H9 (cell line): ENCODE data around the gene ABCA7. TPM values are rescaled to one million over a fixed set of nuclear protein-coding genes. Genes with fewer than 3 reads are reported as not detected.

Source experiments
- DNase-seq: peaks from one replicate; pipeline ENCODE4 v3.0.0-alpha.2; 2017
- H2AFZ ChIP-seq: one replicate; pipeline ENCODE4 v1.6.1; 2013; ENCODE audit warnings: mild to moderate bottlenecking, low read length, control low read depth, moderate library complexity
- H2AK5ac ChIP-seq: 2 replicates; pipeline ENCODE4 v1.6.1; 2013; ENCODE audit warnings: low read length, control low read depth, mixed read lengths; ENCODE audit not compliant: insufficient read length
- H2BK120ac ChIP-seq: one replicate; pipeline ENCODE4 v1.6.1; 2013; ENCODE audit warnings: low read depth, mild to moderate bottlenecking, low read length, control low read depth, inconsistent platforms; ENCODE audit not compliant: poor library complexity, severe bottlenecking
- H2BK12ac ChIP-seq: 2 replicates; pipeline ENCODE4 v1.6.1; 2013; ENCODE audit warnings: low read length, control low read depth, mixed read lengths, low read depth; ENCODE audit not compliant: insufficient read length
- H2BK15ac ChIP-seq: 2 replicates; pipeline ENCODE4 v1.6.1; 2013; ENCODE audit warnings: low read depth, low read length, control low read depth
- H2BK20ac ChIP-seq: one replicate; pipeline ENCODE4 v1.6.1; 2013; ENCODE audit warnings: low read depth, mild to moderate bottlenecking, low read length, control low read depth, inconsistent platforms; ENCODE audit not compliant: poor library complexity, severe bottlenecking
- H2BK5ac ChIP-seq: 2 replicates; pipeline ENCODE4 v1.6.1; 2013; ENCODE audit warnings: low read length, control low read depth, mixed read lengths; ENCODE audit not compliant: insufficient read length
- H3K14ac ChIP-seq: 2 replicates; pipeline ENCODE4 v1.6.1; 2013; ENCODE audit warnings: low read length, control low read depth; ENCODE audit not compliant: insufficient read depth
- H3K18ac ChIP-seq: 2 replicates; pipeline ENCODE4 v1.6.1; 2013; ENCODE audit warnings: low read depth, mild to moderate bottlenecking, mixed read lengths, low read length, control low read depth; ENCODE audit not compliant: insufficient read length
- H3K23ac ChIP-seq: 2 replicates; pipeline ENCODE4 v1.6.1; 2013; ENCODE audit warnings: low read length, control low read depth, mixed read lengths, low read depth; ENCODE audit not compliant: insufficient read length
- H3K23me2 ChIP-seq: 2 replicates; pipeline ENCODE4 v1.6.1; 2013; ENCODE audit warnings: low read depth, mild to moderate bottlenecking, mixed read lengths, low read length, control low read depth; ENCODE audit not compliant: insufficient read length, poor library complexity, severe bottlenecking
- H3K27ac ChIP-seq: 2 replicates; pipeline ENCODE4 v1.5.1; 2013; ENCODE audit warnings: low read length, control low read depth, mixed read lengths, low read depth; ENCODE audit not compliant: insufficient read length
- H3K27me3 ChIP-seq: 2 replicates; pipeline ENCODE4 v1.6.1; 2013; ENCODE audit warnings: low read length, control low read depth, inconsistent platforms; ENCODE audit not compliant: insufficient read depth
- H3K4ac ChIP-seq: 2 replicates; pipeline ENCODE4 v1.6.1; 2013; ENCODE audit warnings: low read depth, mild to moderate bottlenecking, control low read depth, inconsistent platforms, low read length, moderate library complexity
- H3K4me1 ChIP-seq: 2 replicates; pipeline ENCODE4 v1.6.1; 2013; ENCODE audit warnings: low read length, control low read depth, inconsistent platforms; ENCODE audit not compliant: insufficient read depth
- H3K4me2 ChIP-seq: 2 replicates; pipeline ENCODE4 v1.6.1; 2013; ENCODE audit warnings: low read length, control low read depth, mixed read lengths; ENCODE audit not compliant: insufficient read length, insufficient read depth
- H3K56ac ChIP-seq: 2 replicates; pipeline ENCODE4 v1.6.1; 2013; ENCODE audit warnings: low read depth, mild to moderate bottlenecking, mixed read lengths, low read length, control low read depth; ENCODE audit not compliant: insufficient read length
- H3K79me1 ChIP-seq: 2 replicates; pipeline ENCODE4 v1.6.1; 2013; ENCODE audit warnings: low read depth, mild to moderate bottlenecking, moderate library complexity, low read length, control low read depth, inconsistent platforms; ENCODE audit not compliant: insufficient read depth, poor library complexity, severe bottlenecking
- H3K79me2 ChIP-seq: 2 replicates; pipeline ENCODE4 v1.6.1; 2013; ENCODE audit warnings: low read length, control low read depth, inconsistent platforms; ENCODE audit not compliant: insufficient read depth
- H3K9ac ChIP-seq: 2 replicates; pipeline ENCODE4 v1.6.1; 2013; ENCODE audit warnings: low read length, control low read depth, mixed read lengths; ENCODE audit not compliant: insufficient read length; ENCODE audit errors: extremely low read depth
- H3K9me3 ChIP-seq: one replicate; pipeline ENCODE4 v1.6.1; 2013; ENCODE audit warnings: low read depth, low read length, inconsistent platforms; ENCODE audit not compliant: control insufficient read depth
- H3T11ph ChIP-seq: one replicate; pipeline ENCODE4 v1.6.1; 2013; ENCODE audit warnings: mild to moderate bottlenecking, low read length, control low read depth, inconsistent platforms
- H4K20me1 ChIP-seq: one replicate; pipeline ENCODE4 v1.6.1; 2013; ENCODE audit not compliant: control insufficient read depth, insufficient read length, insufficient read depth
- H4K5ac ChIP-seq: 2 replicates; pipeline ENCODE4 v1.6.1; 2013; ENCODE audit warnings: low read depth, mild to moderate bottlenecking, mixed read lengths, low read length, control low read depth; ENCODE audit not compliant: insufficient read length
- H4K8ac ChIP-seq: replicated peaks from 2 replicates; pipeline ENCODE4 v1.6.1; 2013; ENCODE audit warnings: low read length, control low read depth, mixed read lengths, low read depth; ENCODE audit not compliant: insufficient read length
- H4K91ac ChIP-seq: 2 replicates; pipeline ENCODE4 v1.6.1; 2013; ENCODE audit warnings: low read depth, mild to moderate bottlenecking, moderate library complexity, mixed read lengths, low read length, control low read depth; ENCODE audit not compliant: insufficient read length
- H3K27ac Mint-ChIP-seq, 3 experiments: 2 replicates in 2 of 3; 3 replicates in 1 of 3; pipeline ENCODE4 v1.8.0; 2020 to 2021; ENCODE audit warnings: mixed read lengths in 3 of 3, mild to moderate bottlenecking in 1 of 3, moderate library complexity in 1 of 3
- H3K27me3 Mint-ChIP-seq: 2 replicates; pipeline ENCODE4 v1.8.0; 2021; ENCODE audit warnings: low read depth, mild to moderate bottlenecking, moderate library complexity, mixed read lengths
- H3K36me3 Mint-ChIP-seq, 3 experiments: 2 replicates in 2 of 3; 3 replicates in 1 of 3; pipeline ENCODE4 v1.8.0; 2020 to 2021; ENCODE audit warnings: low read depth in 3 of 3, mixed read lengths in 3 of 3; ENCODE audit not compliant: insufficient read depth in 1 of 3
- H3K4me1 Mint-ChIP-seq, 2 experiments: 2 replicates each; pipeline ENCODE4 v1.8.0; 2020; ENCODE audit warnings: mixed read lengths in 2 of 2
- H3K4me3 Mint-ChIP-seq, 2 experiments: 2 replicates in 1 of 2; 3 replicates in 1 of 2; pipeline ENCODE4 v1.8.0; 2020 to 2021; ENCODE audit warnings: mild to moderate bottlenecking in 2 of 2, mixed read lengths in 2 of 2, moderate library complexity in 1 of 2
- H3K9me3 Mint-ChIP-seq, 2 experiments: 2 replicates in 1 of 2; 3 replicates in 1 of 2; pipeline ENCODE4 v1.8.0; 2020; ENCODE audit warnings: mild to moderate bottlenecking in 2 of 2, mixed read lengths in 2 of 2, moderate library complexity in 1 of 2
- CTCF ChIP-seq: fragments of 200-600 bp; sonication (generic); conservative IDR thresholded peaks from 3 replicates; pipeline ENCODE4 v1.8.0; 2021; ENCODE audit warnings: antibody characterized with exemption, mild to moderate bottlenecking
- WGBS: extraction: QIAGEN DNeasy Blood & Tissue Kit; methylation state at CpG from one replicate; pipeline ENCODE4 v1.1.7; 2013; ENCODE audit warnings: missing lambda C conversion rate, low lambda C conversion rate, mixed read lengths; ENCODE audit not compliant: insufficient read length; ENCODE audit errors: extremely low coverage; 5-methylcytosine and 5-hydroxymethylcytosine counted together
- total RNA-seq: library from RNA; stranded (reverse); gene quantifications from 2 replicates; pipeline ENCODE4 v1.2.1, GENCODE V29; 2021

The ABCA7 gene
- total RNA-seq, 1 experiment from 2014 or later: 34.6 TPM

GRCh38 chr19:993831-994393, 46.0 kb upstream of the ABCA7 start:
- Histone ChIP-seq H4K20me1 (peaks cover 7% of the 10 kb centered on the region), H4K91ac (no peak overlapping the region), H2BK120ac (no peak overlapping the region), H3K23me2 (no peaks in the 10 kb centered on the region), H3K4ac (no peak overlapping the region), H3K18ac (no peak overlapping the region), H3T11ph (no peak overlapping the region), H3K9me3 (no peaks in the 10 kb centered on the region), H3K9ac (no peak overlapping the region), H3K79me1 (no peaks in the 10 kb centered on the region), H4K8ac (no peak overlapping the region), H2BK20ac (no peak overlapping the region), H3K27me3 (no peaks in the 10 kb centered on the region; the same call in 1 of the 2 replicates), H2BK12ac (no peak overlapping the region), H3K27ac (no peak overlapping the region), H3K14ac (no peak overlapping the region; the same call in 1 of the 2 replicates), H4K5ac (no peak overlapping the region), H2BK15ac (no peak overlapping the region), H2AK5ac (no peak overlapping the region), H3K79me2 (no peaks in the 10 kb centered on the region), H3K4me1 (no peaks in the 10 kb centered on the region), H2AFZ (no peak overlapping the region), H3K23ac (no peak overlapping the region), H2BK5ac (no peak overlapping the region), H3K56ac (no peak overlapping the region), H3K4me2 (no peak overlapping the region)
- no peak for DNase-seq
- H3K9me3 Mint-ChIP-seq: no peaks in the 10 kb centered on the region; a peak in 1 of 5 replicates
- H3K27ac Mint-ChIP-seq: no peak overlapping the region
- TF ChIP-seq CTCF: no peak
- no CpG with 5 or more reads among the region's 43 CpGs for WGBS
- H3K27me3 Mint-ChIP-seq: peaks cover 26% of the 10 kb centered on the region
- no peak overlapping the region for H3K4me3 Mint-ChIP-seq
- peaks cover 5 to 14% of the 10 kb centered on the region in 2 experiments for H3K4me1 Mint-ChIP-seq
- peaks cover under 1 to 15% (median 15%) of the 10 kb centered on the region in 3 experiments; a peak in 6 of 7 replicates for H3K36me3 Mint-ChIP-seq
